A673 (cell line): ENCODE measurements around the gene ZCWPW2. TPM values are rescaled to one million over a fixed set of nuclear protein-coding genes. Genes with fewer than 3 reads are reported as not detected.

Experiments used
- BruUV-seq: library from RNA; stranded (reverse); fragments of 400-500 nt; replicated peaks from 2 replicates; lab custom pipeline; 2021; lab: Mats Ljungman, UMichigan
- CTCF ChIA-PET: fragments of 300-600 bp; sonication (Branson Sonifier 250); formaldehyde crosslinking; loops from one replicate; lab custom pipeline; 2022; ENCODE audit warnings: antibody characterized with exemption; lab: Charles Lee
- POLR2A ChIA-PET: fragments of 300-600 bp; sonication (Branson Sonifier 250); formaldehyde crosslinking; loops from one replicate; lab custom pipeline; 2022; ENCODE audit warnings: antibody characterized with exemption; ENCODE audit not compliant: low non-redundant PET; lab: Charles Lee
- DNase-seq: peaks from one replicate; pipeline ENCODE4 v3.0.0-alpha.2; 2015; ENCODE audit warnings: low spot score
- H3K27ac ChIP-seq: fragments of 200-600 bp; sonication (generic); 2 replicates; pipeline ENCODE4 v1.5.1; 2016; ENCODE audit warnings: mixed run types, low read depth, mild to moderate bottlenecking, mixed read lengths, antibody characterized with exemption, low read length; ENCODE audit not compliant: poor library complexity, severe bottlenecking
- H3K27me3 ChIP-seq: fragments of 200-600 bp; sonication (generic); replicated peaks from 2 replicates; pipeline ENCODE4 v1.6.1; 2017; ENCODE audit warnings: mixed run types, low read depth, mild to moderate bottlenecking, mixed read lengths, antibody characterized with exemption, low read length; ENCODE audit not compliant: insufficient read depth, poor library complexity
- H3K36me3 ChIP-seq: fragments of 200-600 bp; sonication (generic); 2 replicates; pipeline ENCODE4 v1.6.1; 2016; ENCODE audit warnings: mixed run types, mild to moderate bottlenecking, mixed read lengths, antibody characterized with exemption, low read length; ENCODE audit not compliant: insufficient read depth, poor library complexity, severe bottlenecking
- H3K4me1 ChIP-seq: fragments of 200-600 bp; sonication (generic); 2 replicates; pipeline ENCODE4 v1.6.1; 2017; ENCODE audit warnings: mixed run types, mild to moderate bottlenecking, mixed read lengths, antibody characterized with exemption, low read length; ENCODE audit not compliant: insufficient read depth, poor library complexity, severe bottlenecking
- H3K4me3 ChIP-seq: fragments of 200-600 bp; sonication (generic); 2 replicates; pipeline ENCODE4 v1.5.1; 2016; ENCODE audit warnings: low read depth, mixed run types, mild to moderate bottlenecking, mixed read lengths, low read length; ENCODE audit not compliant: poor library complexity, severe bottlenecking
- H3K9me3 ChIP-seq: fragments of 200-600 bp; sonication (generic); 2 replicates; pipeline ENCODE4 v1.6.1; 2016; ENCODE audit warnings: mixed run types, low read depth, mild to moderate bottlenecking, mixed read lengths, antibody characterized with exemption, low read length; ENCODE audit not compliant: poor library complexity, severe bottlenecking
- CTCF ChIP-seq: fragments of 300-800, 200-600 bp; sonication (generic); conservative IDR thresholded peaks from 2 replicates; pipeline ENCODE4 v1.5.1; 2017; ENCODE audit warnings: low read depth, mild to moderate bottlenecking, antibody characterized with exemption, low read length, moderate library complexity, mixed read lengths
- EZH2 ChIP-seq: fragments of 200-600 bp; sonication (generic); IDR thresholded peaks from 2 replicates; pipeline ENCODE4 v1.6.1; 2017; ENCODE audit warnings: borderline replicate concordance, low read depth, mild to moderate bottlenecking, mixed read lengths, antibody characterized with exemption, low read length; ENCODE audit not compliant: poor library complexity, severe bottlenecking
- intact Hi-C: fragments of 100-400 bp; cut with micrococcal nuclease; formaldehyde crosslinking; loops from one replicate; pipeline ENCODE4 v1.10.0; 2022; ENCODE audit not compliant: unreplicated experiment
- total RNA-seq: library from RNA; stranded (reverse); gene quantifications from 2 replicates; pipeline ENCODE4 v1.2.3, GENCODE V29; 2021

Gene ZCWPW2
- total RNA-seq, 1 experiment from 2014 or later, result not detected

GRCh38 chr3:28564211-28564610, 215.7 kb downstream of the ZCWPW2 start:
- H3K27me3 ChIP-seq, result no peaks in the 10 kb centered on the region
- H3K9me3 ChIP-seq, result no peaks in the 10 kb centered on the region
- TF ChIP-seq CTCF (no peak), EZH2 (no peak)
- H3K4me1 ChIP-seq, result no peaks in the 10 kb centered on the region
- H3K36me3 ChIP-seq, result no peaks in the 10 kb centered on the region
- H3K27ac ChIP-seq, result no peak overlapping the region
- intact Hi-C loops, result no loop called here
- CTCF ChIA-PET, result no interaction called here
- BruUV-seq, result no TSS peak
- H3K4me3 ChIP-seq, result no peak overlapping the region
- POLR2A ChIA-PET, result no interaction called here
- no peak for DNase-seq

- no peak for DNase-seq
- Histone ChIP-seq H3K4me1 (no peaks in the 10 kb centered on the region), H3K4me3 (no peak overlapping the region), H3K27ac (no peak overlapping the region), H3K9me3 (no peaks in the 10 kb centered on the region), H3K27me3 (peaks cover 16% of the 10 kb centered on the region), H3K36me3 (no peaks in the 10 kb centered on the region)
- TF ChIP-seq CTCF (no peak), EZH2 (no peak)
- no TSS peak for BruUV-seq
- POLR2A ChIA-PET, result no interaction called here
- CTCF ChIA-PET, result no interaction called here
- intact Hi-C loops, result no loop called here
Observed at GRCh38 chr3:28569357-28569756, 220.8 kb downstream of the ZCWPW2 start.

GRCh38 chr3:28574036-28574435, 225.5 kb downstream of the ZCWPW2 start:
- intact Hi-C loops, result no loop called here
- Histone ChIP-seq H3K27me3 (peaks cover 63% of the 10 kb centered on the region), H3K9me3 (no peaks in the 10 kb centered on the region), H3K4me1 (peaks cover 9% of the 10 kb centered on the region), H3K4me3 (no peak overlapping the region), H3K36me3 (no peaks in the 10 kb centered on the region), H3K27ac (no peak overlapping the region)
- TF ChIP-seq CTCF (no peak), EZH2 (no peak)
- POLR2A ChIA-PET, result no interaction called here
- DNase-seq, result no peak
- no TSS peak for BruUV-seq
- CTCF ChIA-PET, result no interaction called here
